Fibroblast of lung (primary cell): Measurements from ENCODE around the gene LRRC8C.

Experiments used
- EZH2 ChIP-seq: IDR thresholded peaks from 2 replicates; pipeline ENCODE4 v1.5.1; 2012; ENCODE audit warnings: low read length, control low read depth, mild to moderate bottlenecking; ENCODE audit errors: missing control alignments
- TF ChIP-seq, protein P1 (sequence below), 2 donors: IDR thresholded peaks in 1 of 2; conservative IDR thresholded peaks in 1 of 2; 1 replicate in 1 of 2; 2 replicates in 1 of 2; pipeline ENCODE4 v1.5.1; 2011 to 2012; ENCODE audit warnings: low read length in 2 of 2, control low read depth in 1 of 2, inconsistent platforms in 1 of 2, low read depth in 1 of 2, mild to moderate bottlenecking in 1 of 2

DNA sequence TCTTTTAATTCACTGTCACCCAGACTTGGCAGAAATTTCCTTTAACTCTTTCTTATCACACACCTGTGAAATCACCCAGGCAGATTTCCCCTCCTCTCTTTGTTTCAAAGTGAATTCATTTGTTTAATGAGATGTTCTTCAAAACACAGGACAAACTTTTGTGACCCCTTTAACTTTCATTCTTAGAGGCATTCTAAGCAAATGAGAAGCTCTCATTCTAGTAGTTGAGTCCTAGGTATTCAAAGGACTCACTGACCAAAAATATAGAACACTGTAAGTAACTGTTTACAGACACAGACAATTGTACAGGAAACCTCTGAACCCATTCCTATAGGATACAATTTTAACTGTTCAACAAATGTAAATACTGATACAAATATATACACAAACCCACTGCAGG, 16.9 kb downstream of the LRRC8C start:
- TF ChIP-seq, protein P1, sequence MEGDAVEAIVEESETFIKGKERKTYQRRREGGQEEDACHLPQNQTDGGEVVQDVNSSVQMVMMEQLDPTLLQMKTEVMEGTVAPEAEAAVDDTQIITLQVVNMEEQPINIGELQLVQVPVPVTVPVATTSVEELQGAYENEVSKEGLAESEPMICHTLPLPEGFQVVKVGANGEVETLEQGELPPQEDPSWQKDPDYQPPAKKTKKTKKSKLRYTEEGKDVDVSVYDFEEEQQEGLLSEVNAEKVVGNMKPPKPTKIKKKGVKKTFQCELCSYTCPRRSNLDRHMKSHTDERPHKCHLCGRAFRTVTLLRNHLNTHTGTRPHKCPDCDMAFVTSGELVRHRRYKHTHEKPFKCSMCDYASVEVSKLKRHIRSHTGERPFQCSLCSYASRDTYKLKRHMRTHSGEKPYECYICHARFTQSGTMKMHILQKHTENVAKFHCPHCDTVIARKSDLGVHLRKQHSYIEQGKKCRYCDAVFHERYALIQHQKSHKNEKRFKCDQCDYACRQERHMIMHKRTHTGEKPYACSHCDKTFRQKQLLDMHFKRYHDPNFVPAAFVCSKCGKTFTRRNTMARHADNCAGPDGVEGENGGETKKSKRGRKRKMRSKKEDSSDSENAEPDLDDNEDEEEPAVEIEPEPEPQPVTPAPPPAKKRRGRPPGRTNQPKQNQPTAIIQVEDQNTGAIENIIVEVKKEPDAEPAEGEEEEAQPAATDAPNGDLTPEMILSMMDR (conservative IDR thresholded peaks at IDR 0.05 in 1 of 2, IDR thresholded peaks at IDR 0.05 in 1 of 2; ENCODE audit: low read depth in 1 of 2, low read length in 2 of 2), result no peak
- TF ChIP-seq EZH2, result no peak
